ENCODE measurements around the gene CACNA1G. TPM values are rescaled to one million over a fixed set of nuclear protein-coding genes. Genes with fewer than 3 reads are reported as not detected.
A peak's percentile ranks its signal among the peaks of the same experiment; 100 is the strongest.

Gene CACNA1G
- total RNA-seq, 1 donor from 2014 or later, result 0.21 TPM

- Histone ChIP-seq H3K4me1 (peaks cover 38% of the 10 kb centered on the region), H3K9me3 (no peaks in the 10 kb centered on the region), H3K27me3 (ENCODE audit: low read depth) (peaks cover 64% of the 10 kb centered on the region), H3K4me3 (peak overlapping the region; percentile 55), H3K27ac (no peak overlapping the region), H3K36me3 (peaks cover 7% of the 10 kb centered on the region)
- ATAC-seq, result peak; percentile 57 to 66
- no peak for TF ChIP-seq CTCF (IDR thresholded peaks at IDR 0.05)
- intact Hi-C loops (cut with DNase I), result loop anchor here (10.0 kb wide), 1 partner anchor 135 kb away; no protein-coding TSS in a partner anchor
- DNase-seq, result peak; percentile 68
These were observed 786 bp upstream of the CACNA1G start for GRCh38 chr17:50559674-50560184.

- DNase-seq (no peak), ATAC-seq (no peak)
- Histone ChIP-seq H3K27me3 (ENCODE audit: low read depth) (peaks cover 75% of the 10 kb centered on the region), H3K27ac (no peak overlapping the region), H3K4me3 (peak overlapping the region; percentile 55), H3K9me3 (no peaks in the 10 kb centered on the region), H3K36me3 (no peaks in the 10 kb centered on the region), H3K4me1 (peaks cover 38% of the 10 kb centered on the region)
- no peak for TF ChIP-seq CTCF (IDR thresholded peaks at IDR 0.05)
- intact Hi-C loops (cut with DNase I), result no loop called here
These were observed 623 bp downstream of the CACNA1G start for GRCh38 chr17:50560931-50561745.

- TF ChIP-seq CTCF (IDR thresholded peaks at IDR 0.05), result no peak
- DNase-seq, result no peak
- Histone ChIP-seq H3K4me1 (peaks cover 38% of the 10 kb centered on the region), H3K4me3 (peak overlapping the region; percentile 55), H3K9me3 (no peaks in the 10 kb centered on the region), H3K36me3 (no peaks in the 10 kb centered on the region), H3K27ac (no peak overlapping the region), H3K27me3 (ENCODE audit: low read depth) (peaks cover 80% of the 10 kb centered on the region)
- ATAC-seq, result no peak
- intact Hi-C loops (cut with DNase I), result no loop called here
These were observed 1.2 kb downstream of the CACNA1G start for GRCh38 chr17:50561746-50562141.

- no peak for DNase-seq
- no peak for TF ChIP-seq CTCF (IDR thresholded peaks at IDR 0.05)
- H3K27ac ChIP-seq, result no peak overlapping the region
- no peaks in the 10 kb centered on the region for H3K9me3 ChIP-seq
- H3K36me3 ChIP-seq, result no peaks in the 10 kb centered on the region
- intact Hi-C loops (cut with DNase I), result no loop called here
- H3K27me3 ChIP-seq (ENCODE audit: low read depth), result peaks cover 82% of the 10 kb centered on the region
- H3K4me1 ChIP-seq, result peaks cover 38% of the 10 kb centered on the region
- ATAC-seq, result no peak
- no peak overlapping the region for H3K4me3 ChIP-seq
These were observed 2.0 kb downstream of the CACNA1G start for GRCh38 chr17:50562242-50563091.

- Histone ChIP-seq H3K36me3 (no peaks in the 10 kb centered on the region), H3K27ac (no peak overlapping the region), H3K9me3 (no peaks in the 10 kb centered on the region), H3K4me1 (peaks cover 38% of the 10 kb centered on the region), H3K27me3 (ENCODE audit: low read depth) (peaks cover 79% of the 10 kb centered on the region), H3K4me3 (no peak overlapping the region)
- TF ChIP-seq CTCF (IDR thresholded peaks at IDR 0.05), result no peak
- no peak for DNase-seq
- intact Hi-C loops (cut with DNase I), result no loop called here
- no peak for ATAC-seq
These were observed 2.6 kb downstream of the CACNA1G start for GRCh38 chr17:50563092-50563511.
